ENCODE results near the gene BABAM2. TPM values are rescaled to one million over a fixed set of nuclear protein-coding genes. Genes with fewer than 3 reads are reported as not detected.

The BABAM2 gene
- total RNA-seq, 1 donor from 2014 or later = 58.9 TPM

GRCh38 chr2:28063492-28063962 lies 173.0 kb downstream of the BABAM2 start:
- Histone ChIP-seq H3K27ac (replicated peaks) (no peak overlapping the region), H3K9me3 (replicated peaks) (no peaks in the 10 kb centered on the region), H3K4me1 (no peaks in the 10 kb centered on the region), H3K36me3 (no peaks in the 10 kb centered on the region), H3K4me3 (no peak overlapping the region), H3K27me3 (ENCODE audit: low read depth) (no peaks in the 10 kb centered on the region)
- DNase-seq = no peak
- intact Hi-C loops (cut with micrococcal nuclease) = no loop called here
- no peak for TF ChIP-seq CTCF (IDR thresholded peaks at IDR 0.05; ENCODE audit: borderline replicate concordance)

DNA sequence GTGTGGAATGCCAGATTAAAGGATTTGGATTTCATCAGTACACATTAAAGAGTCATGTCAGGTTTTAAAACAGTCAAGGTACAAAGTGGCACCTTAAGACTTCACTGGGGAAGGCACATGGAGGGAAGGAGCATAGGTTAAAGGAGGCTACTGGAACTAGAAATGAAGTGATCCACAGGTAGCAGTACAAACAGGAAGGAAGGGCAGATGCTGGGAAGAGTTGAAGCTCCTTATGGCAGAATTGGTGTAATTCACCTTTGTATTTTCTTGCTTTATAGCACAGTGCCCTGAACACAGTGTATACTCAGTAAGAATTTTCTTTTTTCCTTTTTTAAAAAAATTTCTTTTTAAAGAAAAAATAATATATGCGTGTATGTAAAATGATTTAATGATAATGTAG lies 177.1 kb downstream of the BABAM2 start:
- TF ChIP-seq CTCF (IDR thresholded peaks at IDR 0.05; ENCODE audit: borderline replicate concordance) = no peak
- Histone ChIP-seq H3K27me3 (ENCODE audit: low read depth) (no peaks in the 10 kb centered on the region), H3K9me3 (replicated peaks) (no peaks in the 10 kb centered on the region), H3K27ac (replicated peaks) (no peak overlapping the region), H3K4me1 (peaks cover 4% of the 10 kb centered on the region), H3K4me3 (no peak overlapping the region), H3K36me3 (no peaks in the 10 kb centered on the region)
- no peak for DNase-seq
- intact Hi-C loops (cut with micrococcal nuclease) = no loop called here

- no peak overlapping the region for H3K4me3 ChIP-seq
- intact Hi-C loops (cut with micrococcal nuclease) = no loop called here
- H3K27ac ChIP-seq (replicated peaks) = no peak overlapping the region
- H3K9me3 ChIP-seq (replicated peaks) = no peaks in the 10 kb centered on the region
- peaks cover 4% of the 10 kb centered on the region for H3K4me1 ChIP-seq
- H3K27me3 ChIP-seq (ENCODE audit: low read depth) = no peaks in the 10 kb centered on the region
- no peak for DNase-seq
- no peaks in the 10 kb centered on the region for H3K36me3 ChIP-seq
- TF ChIP-seq CTCF (IDR thresholded peaks at IDR 0.05; ENCODE audit: borderline replicate concordance) = no peak
Observed at GRCh38 chr2:28068088-28068487, 177.6 kb downstream of the BABAM2 start.

DNA sequence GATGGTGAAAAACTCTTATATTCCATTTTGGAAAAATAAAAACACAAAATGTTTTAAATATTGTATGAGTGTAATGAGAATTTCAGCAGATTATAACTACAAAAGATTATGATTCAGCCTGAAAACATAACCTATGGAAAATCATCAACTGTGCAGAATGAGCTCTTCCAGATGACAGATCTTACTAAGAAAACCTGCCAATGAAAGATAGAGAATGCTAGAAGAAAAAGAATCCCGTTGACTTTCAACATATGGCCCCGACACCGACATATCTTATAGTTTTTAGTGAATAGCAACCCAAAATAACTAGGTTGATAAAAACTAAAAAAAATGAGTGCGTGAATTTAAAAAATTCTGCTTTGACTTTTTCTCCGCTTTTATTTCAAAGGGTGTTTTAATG lies 178.0 kb downstream of the BABAM2 start:
- no peak for TF ChIP-seq CTCF (IDR thresholded peaks at IDR 0.05; ENCODE audit: borderline replicate concordance)
- intact Hi-C loops (cut with micrococcal nuclease) = no loop called here
- H3K27ac ChIP-seq (replicated peaks) = no peak overlapping the region

GRCh38 chr2:28071221-28071620 lies 180.7 kb downstream of the BABAM2 start:
- Histone ChIP-seq H3K9me3 (replicated peaks) (no peaks in the 10 kb centered on the region), H3K27ac (replicated peaks) (no peak overlapping the region), H3K4me1 (peaks cover 4% of the 10 kb centered on the region), H3K27me3 (ENCODE audit: low read depth) (no peaks in the 10 kb centered on the region), H3K36me3 (no peaks in the 10 kb centered on the region), H3K4me3 (no peak overlapping the region)
- no peak for DNase-seq
- TF ChIP-seq CTCF (IDR thresholded peaks at IDR 0.05; ENCODE audit: borderline replicate concordance) = no peak
- intact Hi-C loops (cut with micrococcal nuclease) = no loop called here

More for the DNA sequence above, 178.0 kb downstream of the BABAM2 start:
- Histone ChIP-seq H3K4me3 (no peak overlapping the region), H3K9me3 (replicated peaks) (no peaks in the 10 kb centered on the region), H3K36me3 (no peaks in the 10 kb centered on the region), H3K27me3 (ENCODE audit: low read depth) (no peaks in the 10 kb centered on the region), H3K4me1 (peaks cover 4% of the 10 kb centered on the region)
- no peak for DNase-seq

GRCh38 chr2:28074137-28074536 lies 183.6 kb downstream of the BABAM2 start:
- intact Hi-C loops (cut with micrococcal nuclease) = no loop called here
- H3K4me3 ChIP-seq = no peak overlapping the region
- no peak overlapping the region for H3K27ac ChIP-seq (replicated peaks)
- peaks cover 4% of the 10 kb centered on the region for H3K4me1 ChIP-seq
- no peaks in the 10 kb centered on the region for H3K36me3 ChIP-seq
- TF ChIP-seq CTCF (IDR thresholded peaks at IDR 0.05; ENCODE audit: borderline replicate concordance) = no peak
- H3K9me3 ChIP-seq (replicated peaks) = no peaks in the 10 kb centered on the region
- H3K27me3 ChIP-seq (ENCODE audit: low read depth) = no peaks in the 10 kb centered on the region
- no peak for DNase-seq

Measured in left ventricle myocardium inferior (tissue), 1 donor.